Neuron (in vitro differentiated cells): Measurements from ENCODE around the gene TMEM256.

Experiments used
- H2AFZ ChIP-seq: one replicate; pipeline ENCODE4 v1.6.1; 2013; ENCODE audit warnings: low read depth, mild to moderate bottlenecking, inconsistent platforms, low read length, moderate library complexity
- H3K27me3 ChIP-seq: one replicate; pipeline ENCODE4 v1.6.1; 2013; ENCODE audit warnings: low read length; ENCODE audit not compliant: insufficient read depth
- H3K36me3 ChIP-seq: one replicate; pipeline ENCODE4 v1.6.1; 2013; ENCODE audit warnings: low read length; ENCODE audit not compliant: insufficient read depth
- H3K4me1 ChIP-seq: one replicate; pipeline ENCODE4 v1.6.1; 2013; ENCODE audit warnings: low read length; ENCODE audit not compliant: insufficient read depth
- H3K4me3 ChIP-seq: 2 replicates; pipeline ENCODE4 v1.5.1; 2013; ENCODE audit warnings: mild to moderate bottlenecking, low read length, moderate library complexity
- H3K9me3 ChIP-seq: one replicate; pipeline ENCODE4 v1.6.1; 2013; ENCODE audit warnings: low read length

Gene TMEM256

GRCh38 chr17:7394452-7395191 is 9.3 kb downstream of the TMEM256 start, which contains the start of gene PLSCR3:
PLSCR3 (minus strand) TSS chr17:7394525; CDS start chr17:7394110, 415 bp downstream.
- peaks cover 11% of the 10 kb centered on the region for H3K4me1 ChIP-seq
- no peaks in the 10 kb centered on the region for H3K9me3 ChIP-seq
- peak within 1 kb of the TSS; percentile 62 for H3K4me3 ChIP-seq
- no peaks in the 10 kb centered on the region for H3K27me3 ChIP-seq
- peaks cover 24% of the 10 kb centered on the region for H3K36me3 ChIP-seq
- peak within 1 kb of the TSS; percentile 27 for H2AFZ ChIP-seq

GRCh38 chr17:7393613-7394451 is 10.1 kb downstream of the TMEM256 start:
- Histone ChIP-seq H3K36me3 (peaks cover 30% of the 10 kb centered on the region), H2AFZ (peak overlapping the region; percentile 27), H3K4me3 (peak overlapping the region; percentile 62), H3K4me1 (peaks cover 11% of the 10 kb centered on the region), H3K27me3 (no peaks in the 10 kb centered on the region), H3K9me3 (no peaks in the 10 kb centered on the region)

GRCh38 chr17:7392696-7393612 is 10.9 kb downstream of the TMEM256 start:
- peaks cover 36% of the 10 kb centered on the region for H3K36me3 ChIP-seq
- no peaks in the 10 kb centered on the region for H3K27me3 ChIP-seq
- H3K4me3 ChIP-seq = peak overlapping the region; percentile 62
- H3K4me1 ChIP-seq = peaks cover 11% of the 10 kb centered on the region
- H2AFZ ChIP-seq = no peak overlapping the region
- H3K9me3 ChIP-seq = no peaks in the 10 kb centered on the region

GRCh38 chr17:7391307-7391706 is 12.6 kb downstream of the TMEM256 start:
- Histone ChIP-seq H3K36me3 (peaks cover 36% of the 10 kb centered on the region), H2AFZ (no peak overlapping the region), H3K4me3 (no peak overlapping the region), H3K4me1 (peaks cover 11% of the 10 kb centered on the region), H3K27me3 (no peaks in the 10 kb centered on the region), H3K9me3 (no peaks in the 10 kb centered on the region)

GRCh38 chr17:7389924-7390910 is 13.7 kb downstream of the TMEM256 start:
- no peaks in the 10 kb centered on the region for H3K9me3 ChIP-seq
- H3K36me3 ChIP-seq = peaks cover 36% of the 10 kb centered on the region
- H3K4me1 ChIP-seq = peaks cover 11% of the 10 kb centered on the region
- no peak overlapping the region for H2AFZ ChIP-seq
- H3K4me3 ChIP-seq = no peak overlapping the region
- H3K27me3 ChIP-seq = no peaks in the 10 kb centered on the region

- H3K36me3 ChIP-seq = peaks cover 36% of the 10 kb centered on the region
- peaks cover 5% of the 10 kb centered on the region for H3K27me3 ChIP-seq
- no peak overlapping the region for H2AFZ ChIP-seq
- H3K4me1 ChIP-seq = peaks cover 2% of the 10 kb centered on the region
- H3K4me3 ChIP-seq = no peak overlapping the region
- no peaks in the 10 kb centered on the region for H3K9me3 ChIP-seq
Measured at GRCh38 chr17:7388856-7389255, 15.0 kb downstream of the TMEM256 start.

GRCh38 chr17:7384489-7385081 is 19.3 kb downstream of the TMEM256 start:
- no peak overlapping the region for H2AFZ ChIP-seq
- H3K36me3 ChIP-seq = peaks cover 11% of the 10 kb centered on the region
- no peak overlapping the region for H3K4me3 ChIP-seq
- H3K9me3 ChIP-seq = peaks cover 15% of the 10 kb centered on the region
- no peaks in the 10 kb centered on the region for H3K4me1 ChIP-seq
- H3K27me3 ChIP-seq = peaks cover 45% of the 10 kb centered on the region

GRCh38 chr17:7383742-7384488 is 20.0 kb downstream of the TMEM256 start:
- Histone ChIP-seq H3K36me3 (peaks cover 6% of the 10 kb centered on the region), H3K4me3 (no peak overlapping the region), H3K4me1 (no peaks in the 10 kb centered on the region), H3K27me3 (peaks cover 50% of the 10 kb centered on the region), H2AFZ (no peak overlapping the region), H3K9me3 (peaks cover 21% of the 10 kb centered on the region)

- Histone ChIP-seq H3K36me3 (peaks cover 1% of the 10 kb centered on the region), H3K4me1 (no peaks in the 10 kb centered on the region), H3K4me3 (no peak overlapping the region), H3K27me3 (peaks cover 50% of the 10 kb centered on the region), H3K9me3 (peaks cover 21% of the 10 kb centered on the region), H2AFZ (no peak overlapping the region)
Measured at GRCh38 chr17:7383371-7383741, 20.5 kb downstream of the TMEM256 start.

GRCh38 chr17:7382901-7383300 is 21.0 kb downstream of the TMEM256 start:
- Histone ChIP-seq H3K36me3 (no peaks in the 10 kb centered on the region), H3K4me1 (no peaks in the 10 kb centered on the region), H3K27me3 (peaks cover 50% of the 10 kb centered on the region), H3K9me3 (peaks cover 21% of the 10 kb centered on the region), H3K4me3 (no peak overlapping the region), H2AFZ (no peak overlapping the region)
